NT2/D1 (cell line): ENCODE results near the gene WDCP.

Experiments used
- YY1 ChIP-seq: IDR thresholded peaks from 2 replicates; pipeline ENCODE4 v1.6.1; 2011; ENCODE audit not compliant: insufficient read length, insufficient read depth
- ZNF274 ChIP-seq: IDR thresholded peaks from 2 replicates; pipeline ENCODE4 v1.6.1; 2011; ENCODE audit warnings: mild to moderate bottlenecking, low read depth, low read length

DNA sequence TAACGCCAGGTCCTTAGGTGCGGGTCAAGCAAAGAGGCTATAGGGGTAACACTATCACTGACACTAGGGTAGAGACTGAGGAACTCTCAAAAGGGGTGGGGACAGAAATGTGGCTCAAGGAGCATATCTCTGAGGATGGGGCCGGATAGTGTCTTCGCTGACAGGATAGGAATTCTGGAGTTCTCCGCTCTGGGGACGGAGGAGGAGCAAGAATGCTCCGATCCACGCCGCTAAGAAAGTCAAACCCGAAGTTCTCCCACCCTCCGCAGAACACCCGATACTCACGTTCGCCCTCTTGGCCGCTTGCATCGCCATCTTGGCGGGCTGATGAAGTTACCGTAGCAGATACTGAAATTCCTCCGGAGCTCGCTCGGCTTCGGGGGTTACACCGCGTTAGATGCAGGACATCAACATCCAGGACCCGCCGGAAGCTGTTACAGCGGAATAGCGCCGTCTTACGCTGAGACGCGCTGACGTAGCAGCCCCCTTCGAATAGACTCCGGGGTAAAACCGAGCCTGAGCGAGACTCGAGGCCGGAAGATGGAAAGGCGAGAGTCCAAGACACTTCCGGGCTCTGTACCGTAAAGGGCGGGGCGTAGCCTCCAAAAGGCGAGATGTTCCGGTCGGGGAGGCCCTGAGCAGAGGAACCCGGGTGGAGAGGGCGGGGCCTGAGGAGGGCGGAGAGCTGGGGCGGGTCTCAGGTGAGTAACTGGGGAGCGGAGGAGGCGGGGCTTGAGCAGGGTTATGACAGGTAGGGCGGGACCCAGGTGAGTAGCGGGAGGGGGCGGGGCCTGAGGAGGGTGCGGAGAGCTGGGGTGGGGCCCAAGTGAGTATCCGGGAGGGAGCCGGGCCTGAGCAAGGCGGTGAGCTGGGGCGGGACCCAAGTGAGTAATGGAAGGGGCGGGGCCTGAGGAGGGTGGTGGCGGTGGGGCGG, 29.0 kb upstream of the WDCP start, which contains the start of gene SF3B6:
- TF ChIP-seq YY1 (no peak), ZNF274 (no peak)
